Activated CD4-positive, alpha-beta T cell treated with anti-CD3 and anti-CD28 coated beads for 24 hours (primary cell): Measurements from ENCODE around the gene MBOAT7.

ENCODE experiments used
- DNase-seq, 2 donors: peaks; one replicate each; pipeline ENCODE4 v3.0.0-alpha.2; 2020; ENCODE audit warnings: low read depth in 2 of 2

The MBOAT7 gene

DNA sequence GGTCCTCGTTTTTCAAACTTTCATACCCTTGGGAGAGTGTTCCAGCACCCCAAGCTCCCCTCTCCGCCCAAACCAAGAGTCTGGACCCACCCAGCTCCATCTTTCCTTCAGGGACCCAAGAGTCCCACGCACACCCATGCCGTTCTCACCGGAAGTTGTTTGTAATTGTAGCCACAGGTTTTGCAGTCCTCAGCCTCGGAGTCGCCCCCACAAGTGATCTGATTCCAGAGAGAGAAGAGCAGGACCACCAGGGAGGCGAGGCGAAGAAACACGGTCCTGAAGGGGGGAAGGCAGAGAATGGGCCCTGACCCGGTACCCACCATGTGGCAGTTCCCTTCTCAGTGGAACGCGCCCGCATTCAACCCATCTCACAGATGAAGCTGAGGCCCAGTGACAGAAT lies 26.5 kb downstream of the MBOAT7 start:
- no peak for DNase-seq

DNA sequence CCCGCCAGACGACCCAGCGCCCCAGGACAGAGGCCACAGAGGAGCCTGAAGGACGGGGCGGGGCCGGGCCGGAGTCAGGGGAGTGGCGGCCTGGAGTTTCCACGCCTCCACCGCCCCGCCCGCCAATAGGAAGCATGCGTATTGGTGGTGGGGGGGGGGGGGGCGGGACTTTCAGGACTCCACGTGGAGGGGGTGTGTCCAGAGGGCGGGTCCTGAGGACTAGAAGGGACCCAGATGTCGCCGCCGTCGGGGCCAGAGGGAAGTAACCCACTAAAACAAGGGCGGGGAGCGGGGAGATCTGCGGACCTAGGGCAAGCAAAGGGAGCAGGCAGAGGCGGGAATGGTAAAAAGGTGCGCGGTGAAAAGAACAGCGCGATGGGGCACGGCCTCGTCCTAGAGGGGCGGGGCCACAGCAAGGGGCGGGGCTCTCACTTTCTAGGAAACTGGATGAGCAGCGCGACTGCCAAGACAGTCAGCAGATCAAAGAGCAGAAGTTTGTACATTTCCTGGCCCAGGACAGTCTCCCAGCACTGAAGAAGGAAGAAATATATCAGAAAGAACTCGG lies 27.1 kb downstream of the MBOAT7 start:
- DNase-seq: peak; percentile 71 to 73

DNA sequence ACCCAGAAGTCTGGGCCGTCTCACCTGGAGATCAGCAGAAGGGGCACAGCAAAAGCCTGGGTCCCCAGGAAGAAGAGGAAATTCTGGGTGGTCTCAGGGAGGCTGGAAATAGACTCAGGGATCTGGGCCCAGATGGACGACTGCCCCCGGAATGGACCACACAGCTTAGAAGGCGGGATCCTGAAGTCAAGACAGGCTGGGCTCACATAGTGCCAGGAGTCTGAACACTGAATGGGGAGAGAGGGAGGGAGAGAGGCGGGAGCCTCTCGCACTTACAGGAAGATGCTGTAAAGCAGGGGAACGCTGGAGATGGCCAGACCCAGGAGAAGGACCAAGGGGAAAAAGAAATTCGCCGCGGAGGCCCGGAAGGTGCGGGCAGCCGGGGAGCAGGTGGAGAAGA lies 28.5 kb downstream of the MBOAT7 start:
- no peak for DNase-seq

DNA sequence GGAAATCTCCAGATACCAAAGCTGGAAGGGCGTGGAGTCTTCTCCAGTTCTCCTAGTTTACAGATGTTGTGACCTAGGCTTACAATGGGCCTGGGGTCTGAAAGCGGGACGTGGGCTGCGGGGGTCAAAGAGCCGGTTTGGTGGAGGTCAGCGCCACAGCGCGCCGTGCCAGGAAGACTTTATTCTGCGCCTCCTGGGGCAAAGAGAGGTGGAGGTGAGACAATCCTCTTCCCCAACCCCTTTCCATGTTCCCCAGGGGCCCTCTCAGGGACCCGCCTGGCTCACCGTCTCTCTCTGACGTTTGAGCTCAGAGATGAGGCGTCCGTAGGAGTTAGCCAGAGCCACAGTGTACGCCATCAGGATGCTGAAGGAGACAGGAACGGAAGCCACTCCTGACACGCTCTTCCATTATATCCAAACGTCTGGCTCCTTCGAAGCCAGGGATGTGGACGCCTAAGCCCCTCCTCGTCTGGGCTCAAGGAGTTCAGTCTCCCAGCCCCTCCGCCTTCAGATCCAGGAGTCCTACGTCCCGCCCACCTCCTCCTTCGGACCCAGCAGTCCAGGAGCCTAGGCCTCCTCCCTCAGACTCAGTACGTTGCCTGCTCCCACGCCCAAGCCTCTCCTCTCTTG lies 29.1 kb downstream of the MBOAT7 start:
- no peak for DNase-seq

DNA sequence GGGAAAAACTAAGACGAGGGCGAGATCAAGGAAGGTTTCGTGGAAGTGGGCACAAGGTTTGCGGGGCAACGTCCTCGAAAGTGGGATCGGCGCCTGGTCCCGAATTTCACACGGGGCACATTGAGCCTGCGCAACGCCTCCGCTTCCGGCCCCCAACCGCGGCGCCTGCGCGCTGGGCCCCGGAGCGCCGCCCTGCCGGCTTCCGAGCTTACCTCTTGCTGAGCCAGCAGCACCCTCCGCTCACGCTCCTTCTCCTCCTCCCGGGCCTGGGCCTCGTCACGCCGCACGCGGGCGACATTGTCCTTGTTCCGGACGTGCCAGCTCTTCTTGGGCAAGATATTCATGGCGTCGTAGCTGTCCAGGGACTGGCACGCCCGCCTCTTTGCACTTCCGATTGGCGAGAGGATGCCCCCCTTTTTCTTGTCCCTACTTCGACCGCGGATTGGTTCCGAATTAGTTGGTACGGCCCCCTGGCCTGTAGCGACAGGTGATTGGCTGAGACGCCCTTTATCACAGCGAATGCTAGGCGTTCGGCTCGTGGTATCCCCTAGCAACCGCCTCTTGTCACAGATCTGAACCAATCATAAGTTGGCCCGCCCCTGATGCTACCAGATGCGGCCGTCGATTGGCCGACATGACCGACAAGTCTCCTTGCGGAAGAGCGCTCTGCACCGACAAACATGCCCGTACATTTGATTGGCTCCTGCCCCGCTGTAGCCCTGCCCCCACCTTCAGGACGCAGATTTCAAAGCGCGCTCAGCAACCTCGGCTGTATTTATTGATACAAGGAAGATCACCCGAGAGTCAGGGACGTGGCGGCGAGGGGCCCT lies 29.8 kb downstream of the MBOAT7 start, which contains the start of gene LENG1:
TSS of gene LENG1 (minus strand) at position 370 of the 830 bp plus-strand sequence. CDS start at position 344, 26 bp downstream.
- DNase-seq: peak; percentile 93 to 95

DNA sequence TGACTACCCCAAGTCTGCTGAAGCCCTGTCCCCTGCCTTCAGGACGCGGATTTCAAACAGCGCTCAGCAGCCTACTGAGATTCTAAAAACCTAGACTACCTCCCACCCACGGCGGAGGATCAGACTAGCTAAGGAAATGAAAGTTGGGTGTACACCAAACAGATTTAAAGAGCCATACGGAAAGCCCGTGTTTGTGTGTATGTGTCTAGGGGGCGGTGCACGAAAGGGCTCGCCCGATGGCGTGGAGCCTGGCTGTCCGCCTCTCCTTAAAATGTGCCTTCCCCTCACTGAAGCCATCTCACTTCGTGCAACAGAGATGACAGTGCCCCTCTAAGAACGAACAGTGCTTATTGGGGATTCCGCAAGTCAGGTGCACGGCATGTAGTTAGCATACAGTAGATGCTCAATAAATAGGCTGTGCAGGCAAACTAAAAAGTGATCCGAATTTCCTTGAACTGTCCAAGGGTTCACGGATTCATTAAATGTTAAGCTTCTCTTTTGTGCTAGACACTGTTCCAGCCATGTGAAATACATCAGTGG lies 30.5 kb downstream of the MBOAT7 start:
- DNase-seq: no peak

DNA sequence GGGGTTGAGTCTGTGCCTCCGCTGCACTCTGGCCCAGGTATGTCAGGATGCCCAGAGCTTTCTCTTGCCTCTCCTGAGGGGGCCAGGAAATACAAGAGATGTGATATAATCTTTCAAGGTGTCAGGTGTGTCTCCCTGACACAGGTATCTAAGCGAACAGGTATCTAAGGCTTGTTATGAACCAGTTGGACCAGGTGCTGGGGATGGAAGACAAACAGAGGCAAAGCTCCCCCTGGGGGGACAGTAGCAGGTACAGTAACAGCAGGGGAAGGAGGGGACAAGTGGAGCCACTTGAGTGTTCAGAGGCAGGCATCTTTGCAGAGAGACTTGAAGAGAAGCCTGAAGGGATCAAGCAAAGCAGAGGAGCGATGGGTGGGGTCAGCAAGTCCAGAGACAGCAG lies 32.4 kb downstream of the MBOAT7 start:
- no peak for DNase-seq

DNA sequence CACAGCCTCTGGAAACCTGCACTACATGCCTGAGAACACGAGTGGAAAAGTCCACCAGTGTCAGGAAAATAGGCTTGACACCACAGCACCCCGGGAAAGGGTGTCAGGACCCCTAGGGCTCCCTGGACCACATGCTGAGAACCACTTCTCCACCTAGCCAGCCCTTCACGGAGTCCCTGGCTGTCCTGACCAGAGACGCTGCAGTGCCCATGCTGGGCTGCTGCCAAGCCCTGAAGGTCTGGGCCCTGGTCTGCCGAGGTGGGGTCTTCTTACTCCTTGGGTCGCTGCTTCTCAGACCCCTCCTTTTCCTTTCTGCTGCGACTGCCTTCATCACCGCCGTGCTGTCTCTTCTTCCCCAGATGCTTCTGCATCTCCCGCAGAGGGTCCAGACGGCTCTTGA lies 32.9 kb downstream of the MBOAT7 start:
- DNase-seq: no peak

DNA sequence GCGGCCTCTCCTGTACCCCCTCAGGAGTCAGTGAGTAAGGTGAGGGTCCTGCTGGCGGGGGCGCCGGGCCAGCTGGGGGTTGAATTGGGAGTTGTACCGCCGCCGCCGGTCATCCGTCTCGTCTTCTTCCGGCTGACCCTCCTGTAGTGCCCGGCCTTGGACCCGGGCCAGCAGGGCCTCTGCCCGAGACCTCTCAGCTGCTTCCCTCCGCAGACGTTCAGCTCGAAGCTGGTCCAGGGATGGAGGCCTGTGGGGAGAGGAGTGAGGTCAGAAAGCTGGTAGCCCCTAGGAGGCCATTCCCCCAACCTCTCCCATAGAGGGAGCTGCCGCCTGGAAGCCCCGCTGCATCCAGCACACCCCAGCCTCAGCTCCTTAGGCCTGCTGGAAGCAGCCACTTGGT lies 33.7 kb downstream of the MBOAT7 start:
- DNase-seq: no peak

DNA sequence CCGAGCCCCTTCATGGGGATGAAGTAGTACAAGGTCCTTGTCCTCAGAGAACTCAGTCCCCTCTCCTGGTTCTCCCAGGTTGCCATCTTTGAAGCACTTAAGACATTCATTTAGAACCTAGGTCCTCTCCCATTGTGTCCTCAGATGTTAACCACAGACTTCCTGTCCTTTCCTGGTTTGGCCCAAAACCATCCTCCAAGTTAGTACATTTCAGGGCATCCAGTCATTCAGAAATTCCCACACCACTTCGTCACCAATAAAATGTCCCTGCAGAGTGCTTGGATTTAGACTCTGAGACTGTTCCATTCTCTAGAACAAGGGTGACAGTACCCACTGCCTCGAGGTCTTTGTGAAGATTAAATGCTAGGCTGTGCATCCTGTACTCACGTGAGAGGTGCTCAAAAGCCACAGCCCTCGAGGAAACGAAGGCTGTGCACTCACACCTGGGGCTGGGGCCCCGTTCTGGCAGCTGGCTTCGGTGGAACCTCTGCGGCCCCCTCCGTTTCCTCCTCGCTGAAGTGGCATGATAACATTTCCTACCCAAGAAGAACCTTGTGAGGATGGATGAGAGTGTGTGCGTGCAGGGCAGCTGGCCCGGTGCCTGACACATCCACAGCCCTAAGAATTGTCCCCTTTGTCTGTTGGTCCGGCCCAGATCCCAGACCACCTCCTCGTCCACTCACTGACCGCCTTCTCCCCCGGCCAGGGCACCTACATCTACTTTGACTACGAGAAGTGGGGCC lies 34.6 kb downstream of the MBOAT7 start:
- DNase-seq: no peak

DNA sequence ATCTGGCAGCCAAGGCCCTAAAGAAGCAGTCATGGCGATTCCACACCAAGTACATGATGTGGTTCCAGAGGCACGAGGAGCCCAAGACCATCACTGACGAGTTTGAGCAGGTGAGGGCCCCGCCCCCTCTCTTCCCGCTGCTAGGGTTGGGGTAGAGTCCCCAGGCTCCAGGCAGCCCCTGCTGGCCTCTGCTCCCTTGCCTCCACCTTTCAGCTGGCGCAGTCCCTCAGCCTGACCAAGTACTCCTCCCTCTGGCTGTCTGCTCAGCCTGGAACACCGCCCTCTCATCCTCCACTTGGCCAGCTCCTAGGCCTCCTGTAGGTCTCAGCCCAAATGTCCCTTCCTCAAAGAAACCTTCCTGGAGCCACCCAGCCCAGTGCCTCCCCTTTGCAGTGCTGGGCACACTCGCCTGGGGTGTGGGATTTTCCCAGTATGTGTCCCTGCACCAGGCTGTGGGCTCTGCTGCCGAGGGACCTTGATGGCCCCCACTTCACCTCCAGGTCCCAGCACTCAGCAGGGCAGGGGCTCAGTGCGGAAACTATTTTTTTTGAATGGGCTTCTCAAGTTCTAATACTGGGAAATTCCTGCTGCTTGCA lies 35.6 kb downstream of the MBOAT7 start:
- no peak for DNase-seq

DNA sequence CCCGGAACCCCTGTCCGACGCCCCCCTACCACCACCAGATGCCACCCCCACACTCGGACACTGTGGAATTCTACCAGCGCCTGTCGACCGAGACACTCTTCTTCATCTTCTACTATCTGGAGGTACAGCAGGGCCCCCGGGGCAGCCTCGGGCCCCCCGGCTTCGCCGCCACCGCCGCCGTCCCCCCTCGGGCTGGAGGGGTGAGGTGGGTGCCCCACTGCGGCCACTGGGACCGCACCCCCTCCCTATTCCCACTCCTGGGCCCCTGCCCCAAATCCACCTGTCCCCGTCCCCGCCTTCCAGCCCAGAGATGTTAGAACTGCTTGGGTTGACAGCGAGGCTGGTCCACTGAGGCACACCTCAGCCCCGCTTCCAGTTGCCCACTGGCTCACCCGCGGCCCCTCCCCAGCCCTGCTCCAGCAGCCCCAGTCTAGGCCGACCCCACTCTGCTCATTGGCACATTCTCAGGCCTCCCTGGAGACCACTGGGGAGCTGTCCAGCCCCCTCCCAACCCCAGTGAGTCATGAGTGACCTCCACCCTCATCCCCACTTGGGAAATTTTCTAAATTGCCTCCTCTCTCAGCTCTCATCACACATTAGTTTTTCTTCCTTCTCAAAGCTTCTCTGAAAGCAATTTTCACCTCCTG lies 36.4 kb downstream of the MBOAT7 start:
- no peak for DNase-seq

DNA sequence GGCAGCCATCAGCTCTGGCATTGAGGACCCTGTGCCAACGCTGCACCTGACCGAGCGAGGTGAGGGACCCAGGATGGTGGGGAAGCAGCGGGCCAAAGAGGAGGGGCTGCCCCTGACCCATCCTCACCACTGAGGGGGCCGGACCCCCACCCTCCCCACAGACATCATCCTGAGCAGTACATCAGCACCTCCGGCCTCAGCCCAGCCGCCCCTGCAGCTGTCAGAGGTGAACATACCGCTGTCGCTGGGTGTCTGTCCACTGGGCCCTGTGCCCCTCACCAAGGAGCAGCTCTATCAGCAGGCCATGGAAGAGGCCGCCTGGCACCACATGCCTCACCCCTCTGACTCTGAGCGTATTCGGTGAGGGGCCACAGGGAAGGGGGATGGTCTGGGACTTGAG lies 37.1 kb downstream of the MBOAT7 start:
- DNase-seq: no peak

DNA sequence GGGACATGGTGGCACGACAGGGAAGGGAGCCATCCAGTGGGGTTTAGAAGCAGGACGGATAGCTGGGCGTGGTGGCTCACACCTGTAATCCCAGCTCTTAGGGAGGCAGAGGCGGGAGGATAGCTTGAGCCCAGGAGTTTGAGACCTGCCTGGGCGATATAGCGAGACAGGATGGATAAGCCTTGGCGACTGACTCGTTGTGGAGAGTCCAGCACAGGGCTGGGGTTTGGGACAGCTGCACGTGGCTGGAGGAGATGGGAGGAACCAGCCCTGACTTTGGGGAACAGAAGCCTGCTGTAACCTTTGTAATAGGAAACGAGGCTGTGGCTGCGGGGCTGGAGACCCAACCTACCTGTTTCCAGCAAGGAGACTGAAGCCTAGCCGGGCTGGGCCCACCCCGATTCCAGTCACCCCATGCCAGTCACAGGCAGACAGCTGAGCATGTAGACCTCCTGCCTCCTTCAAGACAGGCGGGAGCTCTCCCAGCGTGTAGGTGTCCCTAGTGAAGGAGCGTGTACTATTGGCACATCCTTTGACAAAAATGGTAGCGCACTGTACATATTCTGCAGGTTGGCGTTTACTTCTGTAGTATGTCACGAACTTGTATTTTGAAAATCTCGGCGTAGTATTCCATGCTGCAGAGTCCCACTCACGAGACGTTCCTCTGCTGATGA lies 37.9 kb downstream of the MBOAT7 start:
- no peak for DNase-seq

DNA sequence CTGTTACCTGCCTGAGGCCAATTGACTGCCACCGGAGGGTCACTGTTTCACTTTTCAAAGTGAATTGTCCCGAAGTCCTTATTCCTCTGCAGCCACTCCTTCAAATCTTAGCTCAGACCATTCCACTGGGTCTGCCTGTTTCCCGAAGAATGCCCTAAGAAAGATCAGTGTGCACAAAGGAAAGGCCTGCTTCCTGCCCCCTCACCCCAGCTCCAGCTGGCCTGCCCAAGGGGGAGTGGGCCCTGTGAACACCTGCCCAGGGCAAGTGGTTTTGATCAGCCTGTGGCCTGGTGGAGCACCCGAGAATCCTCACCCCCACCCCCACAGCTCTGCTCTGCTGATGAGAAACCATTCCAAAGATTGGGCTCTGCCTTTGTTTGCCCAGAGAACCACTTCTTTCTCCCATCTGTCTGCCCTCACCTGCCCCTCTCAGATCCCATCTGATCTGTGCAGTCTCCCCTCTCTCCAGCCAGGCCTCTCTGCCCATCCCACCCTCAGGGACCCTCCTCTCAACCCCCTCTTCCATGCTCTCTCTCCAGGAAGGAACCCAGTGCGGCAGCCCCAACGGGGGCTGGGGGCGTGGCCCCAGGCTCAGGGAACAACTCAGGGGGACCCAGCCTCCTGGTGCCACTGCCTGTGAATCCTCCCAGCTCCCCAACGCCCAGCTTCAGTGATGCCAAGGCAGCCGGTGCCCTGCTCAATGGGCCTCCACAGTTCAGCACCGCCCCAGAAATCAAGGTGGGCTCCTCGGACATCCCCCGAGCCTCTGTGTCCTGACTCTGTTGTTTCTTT lies 40.2 kb downstream of the MBOAT7 start:
- DNase-seq: no peak

DNA sequence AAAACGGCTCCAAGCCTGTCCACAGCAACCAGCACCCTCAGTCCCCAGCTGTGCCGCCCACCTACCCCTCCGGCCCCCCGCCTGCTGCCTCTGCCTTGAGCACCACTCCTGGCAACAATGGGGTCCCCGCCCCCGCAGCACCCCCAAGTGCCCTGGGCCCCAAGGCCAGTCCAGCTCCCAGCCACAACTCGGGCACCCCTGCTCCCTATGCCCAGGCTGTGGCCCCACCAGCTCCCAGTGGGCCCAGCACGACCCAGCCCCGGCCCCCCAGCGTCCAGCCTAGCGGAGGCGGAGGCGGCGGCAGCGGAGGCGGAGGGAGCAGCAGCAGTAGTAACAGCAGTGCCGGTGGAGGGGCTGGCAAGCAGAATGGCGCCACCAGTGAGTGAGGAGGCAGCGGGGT lies 41.2 kb downstream of the MBOAT7 start:
- DNase-seq: no peak

DNA sequence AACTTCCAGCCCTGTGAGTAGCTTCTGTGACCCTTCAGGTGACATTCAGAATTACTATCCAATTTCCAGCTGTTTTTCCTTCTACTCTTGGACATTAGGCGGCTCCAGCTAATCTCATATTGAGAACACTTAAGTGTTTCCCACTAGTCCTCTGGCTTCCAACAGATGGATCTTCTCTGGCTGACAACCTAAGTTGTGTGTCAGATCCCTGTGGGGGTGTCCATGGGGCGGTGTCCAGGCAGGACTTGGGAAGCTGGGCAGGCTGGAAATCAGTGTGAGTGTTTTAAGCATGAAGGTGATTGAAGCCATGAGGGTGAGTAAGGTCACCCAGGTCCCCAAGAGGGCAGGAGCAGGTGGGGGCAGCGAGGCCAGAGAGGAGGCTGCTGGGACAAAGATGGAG lies 41.7 kb downstream of the MBOAT7 start:
- DNase-seq: no peak

DNA sequence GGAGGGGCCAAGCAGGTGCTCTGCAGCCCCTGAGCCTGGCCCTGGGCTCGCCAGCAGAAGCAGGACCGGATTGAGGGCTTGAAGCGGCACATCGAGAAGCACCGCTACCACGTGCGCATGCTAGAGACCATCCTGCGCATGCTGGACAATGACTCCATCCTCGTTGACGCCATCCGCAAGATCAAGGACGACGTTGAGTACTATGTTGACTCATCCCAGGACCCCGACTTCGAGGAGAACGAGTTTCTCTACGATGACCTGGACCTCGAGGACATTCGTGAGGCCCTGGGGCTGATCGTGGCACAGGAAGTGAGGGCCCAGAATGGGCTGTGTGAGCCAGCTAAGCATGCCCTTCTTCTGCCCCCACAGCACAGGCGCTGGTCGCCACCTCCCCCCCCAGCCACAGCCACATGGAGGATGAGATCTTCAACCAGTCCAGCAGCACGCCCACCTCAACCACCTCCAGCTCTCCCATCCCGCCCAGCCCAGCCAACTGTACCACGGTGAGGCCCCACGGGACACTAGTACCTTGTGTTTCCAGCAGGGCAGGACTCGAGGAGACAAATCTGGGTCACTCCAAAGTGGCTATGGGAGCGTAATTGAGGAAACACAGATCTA lies 43.7 kb downstream of the MBOAT7 start:
- DNase-seq: no peak

DNA sequence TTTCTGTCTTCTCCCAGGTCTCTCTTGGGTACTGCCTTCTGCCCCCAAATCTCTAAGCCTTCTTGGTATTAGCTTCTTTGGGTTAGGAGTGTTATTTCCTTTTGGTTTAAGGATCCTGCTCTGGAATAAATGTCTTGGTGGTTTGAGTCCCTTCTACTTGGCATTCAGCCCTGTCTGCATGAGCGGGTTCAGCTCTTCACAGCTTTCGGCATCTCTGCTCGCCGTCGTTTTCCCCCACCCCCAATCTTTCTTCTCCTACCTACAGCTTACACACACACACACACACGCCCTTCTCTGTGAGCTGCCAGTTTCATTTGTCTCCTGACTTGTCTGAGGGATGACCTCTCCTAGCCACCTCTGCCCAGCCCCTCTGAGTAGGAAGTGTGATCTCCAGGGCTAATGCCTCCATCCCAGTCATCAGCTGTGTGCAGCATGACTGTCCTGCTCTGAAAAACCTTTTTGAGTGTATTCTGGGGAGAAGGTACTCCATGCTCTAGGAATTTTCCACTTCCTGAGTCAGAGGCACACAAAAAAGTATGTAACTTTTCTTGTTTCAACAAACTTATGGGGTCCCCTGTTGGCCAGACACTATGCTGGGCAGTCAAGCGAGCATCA lies 47.1 kb downstream of the MBOAT7 start:
- DNase-seq: no peak
